ENCODE results near the gene TEC.

DNA sequence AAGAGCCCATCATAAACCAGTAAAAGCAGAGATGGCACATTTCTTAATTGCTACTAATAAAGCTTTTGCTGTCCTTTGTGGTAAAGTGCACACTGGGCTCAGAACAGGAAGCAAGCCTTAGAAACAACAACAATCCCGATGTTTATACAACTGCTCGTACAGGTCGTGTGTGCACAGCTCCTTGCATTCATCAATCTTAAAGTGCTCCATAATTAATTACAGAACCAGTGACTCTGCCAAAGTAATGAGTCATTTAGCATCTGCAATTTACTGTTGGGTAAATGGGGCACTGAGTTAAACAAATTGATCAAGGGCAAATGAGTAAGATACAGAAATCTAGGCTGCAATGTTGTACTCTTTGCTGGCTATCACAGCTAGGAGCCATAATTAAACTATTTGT lies 74.3 kb downstream of the TEC start:
- TF ChIP-seq, protein P1, sequence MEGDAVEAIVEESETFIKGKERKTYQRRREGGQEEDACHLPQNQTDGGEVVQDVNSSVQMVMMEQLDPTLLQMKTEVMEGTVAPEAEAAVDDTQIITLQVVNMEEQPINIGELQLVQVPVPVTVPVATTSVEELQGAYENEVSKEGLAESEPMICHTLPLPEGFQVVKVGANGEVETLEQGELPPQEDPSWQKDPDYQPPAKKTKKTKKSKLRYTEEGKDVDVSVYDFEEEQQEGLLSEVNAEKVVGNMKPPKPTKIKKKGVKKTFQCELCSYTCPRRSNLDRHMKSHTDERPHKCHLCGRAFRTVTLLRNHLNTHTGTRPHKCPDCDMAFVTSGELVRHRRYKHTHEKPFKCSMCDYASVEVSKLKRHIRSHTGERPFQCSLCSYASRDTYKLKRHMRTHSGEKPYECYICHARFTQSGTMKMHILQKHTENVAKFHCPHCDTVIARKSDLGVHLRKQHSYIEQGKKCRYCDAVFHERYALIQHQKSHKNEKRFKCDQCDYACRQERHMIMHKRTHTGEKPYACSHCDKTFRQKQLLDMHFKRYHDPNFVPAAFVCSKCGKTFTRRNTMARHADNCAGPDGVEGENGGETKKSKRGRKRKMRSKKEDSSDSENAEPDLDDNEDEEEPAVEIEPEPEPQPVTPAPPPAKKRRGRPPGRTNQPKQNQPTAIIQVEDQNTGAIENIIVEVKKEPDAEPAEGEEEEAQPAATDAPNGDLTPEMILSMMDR (conservative IDR thresholded peaks at IDR 0.05; ENCODE audit: low read length), result no peak
- TF ChIP-seq EZH2phosphoT487 (IDR thresholded peaks at IDR 0.05; ENCODE audit: borderline replicate concordance, low read depth, low read length), result no peak
